NCI-H345 (cell line): ENCODE measurements around the gene KMT2A.
A peak's percentile ranks its signal among the peaks of the same experiment; 100 is the strongest.
"Not testable (repeated sequence)": the region's sequence is repeated elsewhere in the genome, so short reads cannot be mapped to it uniquely, and the experiment has no call there.

Experiments
- DNase-seq: peaks from one replicate; lab custom pipeline; 2025; lab: John Stamatoyannopoulos, UW

The KMT2A gene

DNA sequence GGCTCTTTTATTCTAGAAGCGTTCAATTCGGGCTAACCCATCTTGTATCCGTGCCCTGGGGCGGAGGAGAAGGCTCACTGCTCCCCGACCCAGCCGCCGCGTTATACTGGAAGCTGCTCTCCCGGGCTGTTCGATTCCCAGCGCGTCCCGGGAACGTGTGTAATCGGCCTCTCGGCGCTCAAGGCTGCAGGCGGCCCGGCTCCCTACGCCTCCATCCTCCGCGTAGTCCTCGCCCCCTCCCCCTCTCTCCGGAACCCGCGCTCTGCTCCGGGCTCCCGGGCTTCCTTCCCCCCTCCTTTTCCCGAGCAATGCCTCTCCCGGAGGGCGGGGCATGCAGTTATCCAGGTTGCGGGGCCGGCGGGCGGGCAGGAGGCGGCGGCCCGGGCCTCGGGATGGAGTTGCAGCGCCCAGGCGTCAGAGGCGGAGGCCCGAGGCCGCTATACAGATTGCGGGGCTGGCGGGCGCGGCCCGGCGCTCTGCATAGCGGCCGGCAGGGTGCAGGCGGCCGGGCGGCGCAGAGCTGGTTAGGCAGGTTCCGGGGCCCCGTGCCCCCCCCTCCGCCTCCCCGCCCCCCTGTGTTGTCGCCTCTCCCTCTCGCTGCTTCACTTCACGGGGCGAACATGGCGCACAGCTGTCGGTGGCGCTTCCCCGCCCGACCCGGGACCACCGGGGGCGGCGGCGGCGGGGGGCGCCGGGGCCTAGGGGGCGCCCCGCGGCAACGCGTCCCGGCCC lies at the start of gene KMT2A:
KMT2A (plus strand) TSS at position 600 of the 732 bp plus-strand sequence; CDS start at position 621, 21 bp downstream.
- DNase-seq = peak; percentile 99

DNA sequence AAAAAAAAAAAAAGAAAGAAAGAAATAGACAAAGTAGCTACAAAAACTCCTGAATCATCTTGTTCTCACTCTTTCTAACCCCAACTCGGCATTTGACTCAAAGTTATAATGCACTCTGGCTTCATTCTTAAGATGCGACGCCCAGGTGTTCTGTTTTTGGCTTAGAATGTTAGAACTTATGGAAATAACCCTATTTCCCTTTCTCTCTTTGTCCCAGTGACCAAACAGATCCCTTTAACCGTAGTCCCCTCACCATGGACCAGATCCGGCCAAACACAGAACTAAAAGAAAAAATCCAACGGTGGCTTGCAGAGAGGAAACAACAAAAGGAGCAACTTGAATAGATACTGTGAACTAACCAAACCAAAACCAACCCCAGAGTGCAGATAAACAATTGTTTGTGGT lies 40.2 kb upstream of the KMT2A start:
- no peak for DNase-seq

DNA sequence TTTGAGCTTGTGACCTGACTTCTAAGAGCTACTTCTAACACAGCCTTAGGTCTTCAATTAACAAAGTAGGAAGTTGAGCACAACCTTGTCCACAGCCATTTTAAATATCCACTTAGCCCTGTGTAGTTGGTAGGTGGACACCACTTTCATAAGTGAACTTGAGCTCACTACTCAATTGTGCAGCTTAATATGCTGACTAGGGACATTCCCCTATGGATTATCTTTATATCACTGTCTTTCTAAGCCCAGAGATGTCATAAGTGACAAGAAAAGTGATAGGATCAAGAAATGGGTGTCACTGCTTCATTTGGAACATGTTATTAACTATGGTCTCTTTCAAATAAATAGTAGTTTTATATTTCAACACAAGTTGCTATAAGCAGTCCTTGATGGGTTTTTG lies 38.8 kb upstream of the KMT2A start:
- DNase-seq = no peak

DNA sequence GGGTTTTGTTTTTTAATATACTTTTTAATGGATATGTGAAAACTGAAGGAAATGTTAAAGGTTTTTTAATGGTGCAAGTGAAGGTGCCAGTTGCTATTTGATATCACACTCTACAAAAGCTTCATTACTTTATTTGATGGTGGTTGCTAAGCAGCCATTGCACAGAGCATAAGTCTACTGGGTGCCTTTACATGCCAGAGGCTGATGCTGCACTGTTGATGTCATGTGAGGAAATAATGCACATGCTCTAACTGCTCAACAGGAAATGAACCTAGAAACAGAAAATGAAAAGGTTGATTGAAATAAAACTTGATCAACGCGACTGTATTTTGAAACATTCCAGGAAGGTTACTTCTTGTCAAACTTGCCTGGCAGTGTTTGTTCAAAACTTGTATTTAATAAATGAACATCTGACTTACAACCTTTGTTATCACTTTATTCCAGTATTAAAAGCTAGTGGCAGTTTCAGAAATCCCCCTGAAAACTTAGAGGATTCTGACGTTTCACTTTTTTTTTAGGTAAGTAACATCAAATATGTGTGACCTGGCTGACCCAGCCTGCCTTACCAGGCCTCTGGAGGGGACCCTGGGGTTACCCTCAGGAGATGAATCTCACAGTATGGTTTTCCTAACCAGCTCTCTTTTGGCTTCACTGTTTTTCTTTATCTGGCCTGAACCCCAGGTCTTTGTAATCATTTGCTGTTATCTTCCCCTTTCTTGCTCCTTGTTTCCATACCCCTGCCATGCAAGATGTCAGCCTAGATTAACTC lies 37.3 kb upstream of the KMT2A start:
- DNase-seq = no peak

DNA sequence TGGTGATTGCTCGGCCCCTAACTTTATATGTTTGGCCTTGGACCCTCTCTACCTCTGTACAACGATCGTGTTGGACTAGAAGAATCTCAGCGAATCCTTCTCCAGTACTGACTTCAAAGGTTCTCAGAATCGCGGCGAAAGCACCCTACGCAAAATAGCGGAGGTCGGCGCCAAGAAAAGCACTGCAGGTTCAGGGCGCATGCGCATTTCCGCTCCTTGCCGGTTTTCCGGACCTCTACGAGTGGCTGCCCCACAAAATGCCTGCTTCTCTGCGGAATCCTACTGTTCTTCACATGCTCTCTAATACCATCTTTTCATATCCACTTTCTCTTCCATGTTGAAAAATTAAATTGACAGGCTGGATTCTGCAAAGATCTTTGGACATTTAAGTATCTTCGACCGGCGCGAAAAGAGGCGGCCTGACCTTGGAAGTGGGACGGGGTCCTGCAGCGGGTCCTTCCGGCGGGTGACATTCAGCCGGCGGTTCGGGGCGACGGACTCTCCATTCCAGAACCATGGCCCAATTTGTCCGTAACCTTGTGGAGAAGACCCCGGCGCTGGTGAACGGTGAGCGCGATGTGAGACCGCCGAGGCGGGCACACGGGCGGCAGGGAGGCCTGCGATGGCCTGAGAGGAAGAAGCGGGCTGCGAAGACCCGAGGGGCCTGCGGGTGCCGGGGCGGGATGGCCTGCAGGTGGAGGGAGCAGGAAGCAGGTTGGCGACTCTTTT lies 35.0 kb upstream of the KMT2A start, which contains the start of gene ATP5MG:
ATP5MG (plus strand) TSS at position 456 of the 729 bp plus-strand sequence; CDS start at position 516, 60 bp downstream.
- peak; percentile 88 for DNase-seq

DNA sequence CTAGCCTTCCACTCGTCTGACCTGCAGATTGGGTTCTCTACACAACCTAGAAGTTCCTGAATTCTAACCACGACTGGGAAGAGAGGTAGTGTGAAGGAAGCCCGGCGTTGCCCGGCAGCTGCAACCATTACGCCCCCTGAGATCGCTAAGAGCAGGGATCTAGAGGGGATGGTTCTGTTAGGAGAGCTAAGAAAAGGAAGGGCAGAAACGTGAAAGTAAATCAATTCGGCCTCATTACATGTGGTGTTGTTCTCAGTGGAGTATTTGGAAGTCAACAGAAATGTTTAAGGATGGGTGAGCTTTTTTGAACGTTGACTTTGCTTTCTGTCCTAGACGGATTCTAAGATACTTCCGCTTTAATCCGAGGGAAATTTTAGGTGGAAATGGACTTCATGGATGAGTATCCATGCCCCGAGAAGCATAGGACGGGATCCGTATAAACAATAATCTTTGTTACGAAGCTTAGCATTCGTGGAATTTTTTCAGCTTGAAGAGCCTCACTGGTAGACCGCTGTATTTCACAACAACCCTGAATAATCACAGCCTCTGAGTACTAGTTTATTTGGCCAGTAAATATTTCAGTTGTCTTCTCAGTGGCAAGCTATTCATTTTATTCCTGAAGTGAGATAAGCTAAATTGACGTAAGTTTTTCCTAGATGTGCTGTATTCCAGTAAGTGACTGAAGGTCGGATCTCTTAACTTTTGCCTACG lies 34.3 kb upstream of the KMT2A start:
- DNase-seq = no peak

DNA sequence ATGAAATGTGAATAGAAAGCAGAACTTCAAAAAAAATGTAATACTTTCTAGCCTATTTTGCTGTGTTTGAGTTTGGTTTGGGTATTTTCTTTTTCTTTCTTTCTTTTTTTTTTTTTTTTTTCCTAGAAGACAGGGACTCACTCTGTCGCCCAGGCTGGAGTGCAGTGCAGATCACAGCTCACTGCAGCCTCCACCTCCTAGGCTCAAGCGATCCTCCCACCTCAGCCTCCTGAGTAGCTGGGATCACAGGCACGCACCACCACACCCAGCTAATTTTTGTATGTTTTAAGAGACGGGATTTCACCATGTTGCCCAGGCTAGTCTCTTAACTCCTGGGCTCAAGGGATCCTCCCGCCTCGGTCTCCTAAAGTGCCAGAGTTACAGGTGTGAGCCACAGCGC lies 33.7 kb upstream of the KMT2A start:
- DNase-seq = not testable (repeated sequence)

DNA sequence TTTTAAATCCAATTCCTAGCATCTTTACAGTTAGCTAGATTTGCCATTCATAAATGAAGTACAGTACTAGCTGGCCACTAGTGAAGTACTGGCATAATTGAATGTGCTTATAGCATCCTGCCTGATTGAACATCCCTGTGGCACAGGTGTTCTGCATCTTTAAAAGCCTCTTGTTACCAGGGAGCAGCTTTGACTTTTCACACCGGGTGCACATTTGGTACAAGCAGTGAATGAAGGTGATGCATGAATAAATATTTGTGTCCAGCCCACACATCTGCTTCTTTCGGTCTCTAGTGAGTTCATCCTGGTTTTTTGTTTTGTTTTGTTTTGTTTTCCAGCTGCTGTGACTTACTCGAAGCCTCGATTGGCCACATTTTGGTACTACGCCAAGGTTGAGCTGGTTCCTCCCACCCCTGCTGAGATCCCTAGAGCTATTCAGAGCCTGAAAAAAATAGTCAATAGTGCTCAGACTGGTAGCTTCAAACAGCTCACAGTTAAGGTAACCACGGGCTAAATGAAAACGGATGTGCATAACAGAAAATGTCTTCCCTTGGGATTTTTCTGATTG lies 29.6 kb upstream of the KMT2A start:
- peak; percentile 98 for DNase-seq

DNA sequence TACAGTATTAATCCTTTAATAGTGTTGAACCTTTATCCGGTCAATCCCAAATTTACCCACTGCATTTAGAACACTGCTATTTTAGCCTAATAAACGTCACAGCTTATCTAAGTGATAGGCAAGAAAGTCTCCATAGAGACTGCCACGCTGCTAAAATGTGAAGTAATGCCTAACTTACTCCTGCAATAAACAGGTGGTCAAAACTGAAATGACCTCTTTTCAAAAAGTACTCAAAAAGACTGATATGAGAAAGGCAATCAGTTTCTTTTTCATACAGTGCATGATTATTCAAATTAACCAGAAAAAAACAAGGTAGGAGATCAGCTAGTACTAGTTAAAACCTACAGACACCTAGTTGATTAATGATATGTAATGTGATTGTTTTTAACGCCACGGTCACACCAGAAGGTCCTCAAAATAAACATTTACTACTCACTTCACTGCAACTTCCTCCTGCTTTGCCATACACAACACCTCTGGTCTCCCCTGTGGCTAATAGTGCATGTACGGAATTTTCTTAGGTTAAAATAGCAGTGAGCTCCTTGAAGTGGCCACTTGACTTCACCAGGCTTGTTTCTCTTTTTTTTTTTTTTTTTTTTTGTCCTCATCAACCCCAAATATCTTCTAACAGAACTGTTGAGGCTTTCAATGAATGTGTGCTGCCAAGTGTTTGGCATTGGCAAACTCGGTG lies 26.1 kb upstream of the KMT2A start:
- DNase-seq = no peak

DNA sequence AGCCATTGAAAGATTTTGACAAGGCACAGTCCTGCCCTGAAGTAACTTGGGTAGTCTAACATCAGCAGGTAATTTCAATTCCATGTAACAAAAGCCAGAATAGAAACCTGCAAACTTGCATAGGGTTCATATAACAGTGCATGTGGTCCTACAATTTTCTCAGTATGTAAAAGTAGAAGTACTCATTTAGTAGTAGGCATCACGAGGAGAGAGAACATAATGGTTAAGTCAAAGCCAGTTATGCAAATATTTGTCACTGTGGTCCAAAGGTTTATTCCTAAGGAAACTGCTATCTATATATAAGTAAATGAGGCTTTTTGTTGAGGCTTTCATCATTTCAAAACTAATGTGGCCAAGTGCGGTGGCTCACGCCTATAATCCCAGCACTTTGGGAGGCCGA lies 24.8 kb upstream of the KMT2A start:
- no peak for DNase-seq

DNA sequence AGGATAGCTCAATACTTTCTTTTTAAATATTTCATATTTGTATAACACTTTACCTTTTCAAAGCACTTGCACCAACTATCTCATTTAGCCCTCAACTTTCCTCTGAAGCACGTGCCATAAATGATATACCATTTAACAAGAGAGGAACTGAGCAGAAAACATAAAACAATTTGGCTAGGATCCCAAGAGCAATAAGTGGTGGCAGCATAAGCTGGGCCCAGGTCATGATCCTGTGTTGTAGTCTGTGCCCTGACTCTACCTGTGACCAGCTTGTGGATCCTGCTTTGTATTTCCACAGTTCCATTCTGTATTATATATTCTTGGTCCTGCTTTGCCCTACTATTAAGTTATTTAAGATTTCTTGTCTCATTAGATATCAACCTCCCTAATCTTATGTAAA lies 23.4 kb upstream of the KMT2A start:
- DNase-seq = no peak

DNA sequence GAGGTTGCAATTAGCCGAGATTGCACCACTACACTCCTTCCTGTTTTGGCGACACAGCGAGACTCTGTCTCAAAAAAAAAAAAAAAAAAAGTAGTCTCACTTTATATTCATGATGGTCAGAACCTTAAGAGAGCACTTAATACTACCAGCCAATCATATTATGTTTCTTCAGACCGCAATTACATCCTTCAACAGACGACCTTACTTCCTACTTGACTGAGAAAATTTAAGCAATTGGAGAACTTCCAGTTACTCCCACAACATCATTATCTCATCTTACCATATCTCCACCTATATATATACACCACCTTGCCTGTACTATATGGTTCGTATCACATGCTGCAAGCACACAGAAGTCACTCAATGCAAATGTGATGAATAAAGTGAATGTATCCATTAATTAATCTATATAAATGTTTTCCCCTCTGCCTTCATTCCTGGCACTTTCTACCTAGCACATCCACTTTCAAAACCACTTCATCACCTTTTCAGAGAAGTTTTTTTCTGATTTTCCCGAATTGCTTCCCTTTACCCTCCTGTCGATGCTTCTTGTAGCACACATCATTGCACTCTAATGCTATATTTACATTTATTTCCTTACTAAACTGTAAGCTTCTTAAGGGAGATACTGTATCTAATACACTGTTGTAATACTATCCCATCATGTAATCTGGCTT lies 21.1 kb upstream of the KMT2A start:
- no peak for DNase-seq

DNA sequence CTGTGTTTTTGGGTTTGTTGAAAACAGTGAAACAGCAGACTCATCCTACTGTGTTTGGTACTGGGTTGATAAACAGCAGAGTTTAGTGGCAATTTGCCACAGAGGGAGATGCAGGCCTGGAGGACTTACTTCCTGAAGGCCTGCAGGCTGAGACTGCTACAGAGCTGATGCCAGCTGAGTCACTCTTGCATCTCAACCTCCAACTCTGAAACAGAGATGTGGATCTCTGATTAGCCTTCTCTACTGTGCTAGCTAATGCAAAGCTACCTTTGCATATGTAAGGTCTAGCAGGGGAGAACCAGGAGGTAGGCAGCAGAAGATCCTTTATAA lies 20.6 kb upstream of the KMT2A start:
- peak; percentile 41 for DNase-seq

DNA sequence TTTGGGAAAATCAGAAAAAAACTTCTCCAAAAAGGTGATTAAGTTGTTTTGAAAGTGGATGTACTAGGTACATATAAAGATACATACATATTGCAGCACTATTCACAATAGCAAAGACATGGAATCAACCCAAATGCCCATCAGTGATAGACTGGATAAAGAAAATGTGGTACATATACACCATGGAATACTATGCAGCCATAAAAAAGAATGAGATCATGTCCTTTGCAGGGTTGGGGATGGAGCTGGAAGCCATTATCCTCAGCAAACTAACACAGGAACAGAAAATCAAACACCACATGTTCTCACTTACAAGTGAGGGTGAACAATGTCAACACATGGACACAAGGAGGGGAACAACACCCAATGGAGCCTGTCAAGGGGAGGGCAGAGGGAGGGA lies 19.4 kb upstream of the KMT2A start:
- not testable (repeated sequence) for DNase-seq

DNA sequence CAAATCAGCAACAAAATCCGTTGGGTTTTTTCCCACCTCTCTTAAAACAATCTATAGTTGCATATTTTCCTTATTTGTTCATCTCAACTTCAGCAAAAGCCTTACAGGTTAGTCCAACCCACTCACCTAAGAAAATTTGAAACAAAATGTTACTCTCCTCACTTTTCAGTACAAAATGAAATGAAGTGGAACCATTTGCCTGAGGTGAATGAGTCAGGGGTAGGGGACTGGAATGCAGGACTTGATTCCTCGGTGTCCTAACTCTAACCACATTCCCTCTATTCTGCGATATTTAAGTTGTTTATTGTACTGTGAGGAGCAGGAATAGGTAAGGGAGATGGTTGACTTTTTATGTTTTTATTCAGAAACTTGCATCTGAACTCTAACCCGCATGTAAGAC lies 18.5 kb upstream of the KMT2A start:
- no peak for DNase-seq

DNA sequence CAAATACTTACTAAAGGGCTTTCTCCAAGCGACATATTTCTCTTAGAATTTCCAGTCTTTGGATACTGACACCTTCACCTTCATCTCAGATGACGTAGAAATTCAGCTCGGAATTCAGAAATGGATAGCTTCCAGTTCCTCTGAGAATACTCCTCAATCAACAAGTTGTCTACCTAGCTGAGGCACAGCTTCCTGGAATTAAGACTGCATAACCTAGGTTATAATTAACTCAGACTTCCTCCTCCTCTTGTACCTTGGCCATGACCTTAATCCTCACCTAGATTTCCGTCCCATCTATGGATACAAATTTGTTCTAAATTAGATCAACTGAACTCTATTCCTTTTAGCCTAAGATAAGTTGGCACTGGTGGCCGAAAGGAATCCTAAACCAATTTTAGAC lies 17.5 kb upstream of the KMT2A start:
- no peak for DNase-seq

DNA sequence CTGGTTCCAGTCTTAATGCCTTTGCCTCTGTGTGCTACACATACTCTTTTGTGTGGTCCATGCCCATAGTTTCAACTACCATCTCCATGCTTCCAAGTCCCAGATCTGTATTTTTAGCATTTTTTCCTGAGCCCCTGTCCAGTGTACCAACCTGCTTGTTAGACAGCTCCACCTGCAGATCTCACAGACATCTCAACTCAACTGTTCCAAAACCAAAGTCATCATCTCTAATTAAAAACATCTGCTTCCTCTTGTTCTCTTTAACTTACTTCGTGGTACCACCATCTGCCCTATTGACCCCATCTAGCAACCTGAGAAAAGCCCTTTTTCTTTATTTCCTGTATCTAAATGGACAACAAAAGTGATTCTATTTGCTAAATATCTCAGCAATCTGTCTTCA lies 8.6 kb upstream of the KMT2A start:
- DNase-seq = no peak

DNA sequence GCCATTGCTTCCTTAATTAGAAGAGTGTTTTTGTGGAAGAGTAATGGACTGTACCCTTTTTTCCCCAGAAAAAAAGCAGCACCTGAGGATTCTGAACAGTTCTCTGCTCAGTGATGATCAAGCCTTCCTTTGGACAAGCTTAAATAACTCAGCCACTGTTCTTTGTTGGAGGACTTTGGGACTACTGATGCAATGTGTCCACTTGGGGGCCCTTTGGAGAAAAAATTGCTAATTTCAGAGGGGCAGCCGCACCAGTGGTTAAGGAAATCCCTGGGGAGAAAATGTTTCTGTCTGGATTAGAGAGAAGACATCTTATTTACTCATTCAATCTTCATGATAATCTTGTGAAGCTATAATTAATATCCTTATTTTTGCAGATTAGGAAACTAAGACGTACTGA lies 5.3 kb upstream of the KMT2A start:
- DNase-seq = no peak

DNA sequence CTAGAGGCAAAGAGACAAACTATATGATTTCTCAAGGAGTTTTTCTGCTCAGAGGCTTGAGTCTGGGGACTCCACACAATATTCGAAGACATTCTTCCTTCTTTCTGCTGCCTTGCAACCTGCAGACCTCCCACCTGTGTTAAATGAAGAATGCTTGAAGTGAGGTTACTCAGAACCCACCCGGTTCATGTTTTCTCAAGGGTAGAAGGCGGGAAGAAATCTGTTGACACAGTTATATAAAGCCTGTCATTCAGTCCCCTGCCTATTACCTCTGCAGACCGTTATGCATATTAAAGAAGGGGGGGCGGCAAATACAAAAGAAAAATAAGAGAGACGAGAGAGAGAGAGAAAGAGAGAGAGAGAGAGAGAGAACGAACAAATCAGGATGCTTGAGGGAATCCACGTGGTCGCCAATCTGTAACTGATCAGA lies 2.2 kb upstream of the KMT2A start:
- DNase-seq = no peak

DNA sequence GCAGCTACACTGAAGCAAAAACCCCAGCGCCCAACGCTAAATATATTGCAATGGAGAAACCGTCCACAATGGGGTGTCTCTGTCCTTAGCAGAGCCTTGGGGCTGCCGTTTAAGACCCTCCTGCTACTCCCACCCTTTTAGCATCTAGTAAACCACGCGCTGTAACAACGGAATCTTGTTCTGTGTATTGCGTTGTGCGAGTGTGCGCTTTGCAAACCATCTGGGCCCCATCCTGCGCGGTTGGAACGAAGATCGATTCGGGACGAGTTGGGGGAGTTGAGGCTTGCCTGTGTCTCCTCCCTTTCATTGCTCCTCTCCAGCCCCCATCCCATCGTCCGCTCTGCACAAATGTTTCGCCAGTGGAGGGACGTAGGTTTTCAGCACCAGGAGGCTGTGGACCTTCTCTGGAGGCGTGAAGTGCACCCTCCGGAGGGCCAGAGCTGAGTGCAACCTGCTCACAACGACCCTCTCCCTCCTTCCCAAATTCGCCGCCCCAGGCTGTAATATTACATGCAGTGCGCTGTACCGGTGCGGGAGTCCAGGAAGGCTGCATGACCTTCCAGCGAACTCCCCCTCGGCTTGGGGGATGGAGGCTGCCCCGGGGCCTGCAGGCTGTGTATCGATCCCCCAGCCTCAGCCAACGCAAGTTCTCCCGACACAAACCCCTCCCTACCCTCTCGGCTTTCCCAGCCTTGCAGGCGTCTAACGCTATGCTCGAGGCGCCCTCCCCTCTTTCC lies 1.6 kb upstream of the KMT2A start:
- DNase-seq = peak; percentile 54
